H1 (cell line): ENCODE data around the gene CKAP2L. TPM values are rescaled to one million over a fixed set of nuclear protein-coding genes. Genes with fewer than 3 reads are reported as not detected.

Experiments
- BCL11A ChIP-seq, 2 experiments: IDR thresholded peaks; one replicate each; pipeline ENCODE4 v1.6.1; 2011; ENCODE audit warnings: low read depth in 2 of 2, low read length in 2 of 2, mild to moderate bottlenecking in 2 of 2
- polyA plus RNA-seq, 7 experiments: library from polyadenylated mRNA; depleted of rRNA in 3 of 7; stranded (reverse) in 5 of 7; unstranded in 2 of 7; fragments of >200 nt in 5 of 7; fragments of 200-250 nt in 2 of 7; gene quantifications; 1 replicate in 5 of 7; 2 replicates in 1 of 7; 4 replicates in 1 of 7; pipeline versions ENCODE4 v1.2.1 to v1.2.3, GENCODE V29; 2011 to 2013; ENCODE audit warnings: missing spikeins in 2 of 7, mixed read lengths in 2 of 7
- total RNA-seq: library from RNA; stranded (reverse); fragmentation: NEBNext Ultra II Directional; extraction: Animal tissue kit (Norgen Biotek cat#: 25700); gene quantifications from 2 replicates; pipeline ENCODE4 v1.2.1, GENCODE V29; 2021

Gene CKAP2L
- total and polyA plus RNA-seq, 2 of the 8 experiments (the other 6 are each of a cell fraction or from before 2014, with no cell fraction given): 2.5 to 20.7 TPM

DNA sequence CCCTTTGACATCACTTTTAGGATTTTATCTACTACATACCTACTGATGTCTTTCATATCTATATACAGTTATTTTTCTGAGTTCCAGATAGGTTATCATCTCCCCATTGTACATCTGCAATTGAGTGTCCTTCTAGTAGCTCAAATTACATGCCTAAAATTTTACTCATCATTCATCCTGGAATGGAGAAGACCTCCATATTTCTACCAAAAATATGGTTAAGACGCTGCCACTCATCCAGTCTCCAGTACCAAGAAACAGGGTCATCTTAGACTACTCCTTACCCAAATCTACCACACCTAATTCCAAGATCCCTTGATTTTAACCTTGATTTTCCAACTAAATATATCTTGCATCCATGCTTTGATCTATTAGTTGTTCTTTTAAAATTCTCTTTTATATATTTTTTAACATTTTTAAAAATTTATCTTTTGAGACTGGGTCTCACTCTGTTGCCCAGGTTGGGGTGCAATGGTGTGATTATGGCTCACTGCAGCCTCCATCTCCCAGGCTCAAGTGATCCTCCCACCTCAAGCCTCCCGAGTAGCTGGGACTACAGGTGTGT is 8.6 kb upstream of the CKAP2L start (continued):
- no peak for TF ChIP-seq BCL11A (IDR thresholded peaks at IDR 0.05; ENCODE audit: low read depth in 2 of 2, low read length in 2 of 2)
